Stimulated activated effector memory CD8-positive, alpha-beta T cell treated with anti-CD3 and anti-CD28 coated beads, Interleukin-12 subunit alpha, Interleukin-12 subunit beta, amount 100 ng/mL, for 72 hours (primary cell): ENCODE measurements around the gene CTTNBP2NL.
"Not testable (repeated sequence)": the region's sequence is repeated elsewhere in the genome, so short reads cannot be mapped to it uniquely, and the experiment has no call there.

Experiments used
- ATAC-seq: fragments of 150-1000 bp; cut with Tn5 transposase; 2 replicates; pipeline ENCODE4 v1.10.0; 2021
- DNase-seq, 2 donors: peaks; one replicate each; pipeline ENCODE4 v3.0.0; 2021 to 2022; ENCODE audit warnings: low spot score in 2 of 2
- H3K27ac Mint-ChIP-seq: one replicate; pipeline ENCODE4 v1.8.0; 2022; ENCODE audit warnings: mild to moderate bottlenecking, mixed read lengths
- H3K36me3 Mint-ChIP-seq: one replicate; pipeline ENCODE4 v1.8.0; 2022; ENCODE audit warnings: mild to moderate bottlenecking, mixed read lengths
- H3K4me1 Mint-ChIP-seq: one replicate; pipeline ENCODE4 v1.8.0; 2022; ENCODE audit warnings: mixed read lengths
- H3K4me3 Mint-ChIP-seq: one replicate; pipeline ENCODE4 v1.8.0; 2022; ENCODE audit warnings: mild to moderate bottlenecking, mixed read lengths
- H3K9me3 Mint-ChIP-seq: one replicate; pipeline ENCODE4 v1.8.0; 2022; ENCODE audit warnings: mixed read lengths

Gene CTTNBP2NL

GRCh38 chr1:112460615-112461014 lies 64.6 kb downstream of the CTTNBP2NL start:
- Mint-ChIP-seq H3K36me3 (no peaks in the 10 kb centered on the region), H3K4me1 (peaks cover 3% of the 10 kb centered on the region), H3K27ac (no peak overlapping the region), H3K9me3 (no peaks in the 10 kb centered on the region), H3K4me3 (no peak overlapping the region)
- DNase-seq (no peak), ATAC-seq (no peak)

- peaks cover 10% of the 10 kb centered on the region for H3K4me1 Mint-ChIP-seq
- DNase-seq = no peak
- no peak overlapping the region for H3K27ac Mint-ChIP-seq
- H3K4me3 Mint-ChIP-seq = no peak overlapping the region
- no peaks in the 10 kb centered on the region for H3K9me3 Mint-ChIP-seq
- no peaks in the 10 kb centered on the region for H3K36me3 Mint-ChIP-seq
- no peak for ATAC-seq
Observed at GRCh38 chr1:112461200-112461871, 65.3 kb downstream of the CTTNBP2NL start.

- no peaks in the 10 kb centered on the region for H3K36me3 Mint-ChIP-seq
- DNase-seq (no peak), ATAC-seq (no peak)
- no peak overlapping the region for H3K27ac Mint-ChIP-seq
- H3K4me3 Mint-ChIP-seq = no peak overlapping the region
- peaks cover 15% of the 10 kb centered on the region for H3K4me1 Mint-ChIP-seq
- no peaks in the 10 kb centered on the region for H3K9me3 Mint-ChIP-seq
Observed at GRCh38 chr1:112462953-112463279, 66.9 kb downstream of the CTTNBP2NL start.

GRCh38 chr1:112464501-112464900 lies 68.5 kb downstream of the CTTNBP2NL start:
- no peak for ATAC-seq
- no peak overlapping the region for H3K27ac Mint-ChIP-seq

GRCh38 chr1:112465122-112465521 lies 69.1 kb downstream of the CTTNBP2NL start:
- Mint-ChIP-seq H3K27ac (no peak overlapping the region), H3K4me3 (no peak overlapping the region), H3K36me3 (no peaks in the 10 kb centered on the region), H3K9me3 (no peaks in the 10 kb centered on the region), H3K4me1 (peaks cover 15% of the 10 kb centered on the region)
- ATAC-seq (no peak), DNase-seq (no peak)

More at GRCh38 chr1:112464501-112464900, 68.5 kb downstream of the CTTNBP2NL start:
- Mint-ChIP-seq H3K4me1 (peaks cover 15% of the 10 kb centered on the region), H3K36me3 (no peaks in the 10 kb centered on the region), H3K4me3 (no peak overlapping the region), H3K9me3 (no peaks in the 10 kb centered on the region)
- DNase-seq = no peak

- H3K36me3 Mint-ChIP-seq = no peaks in the 10 kb centered on the region
Observed at GRCh38 chr1:112466078-112466660, 70.2 kb downstream of the CTTNBP2NL start.

GRCh38 chr1:112470324-112470723 lies 74.3 kb downstream of the CTTNBP2NL start:
- not testable (repeated sequence) for H3K4me3 Mint-ChIP-seq, ATAC-seq, DNase-seq, H3K27ac Mint-ChIP-seq, H3K9me3 Mint-ChIP-seq, H3K36me3 Mint-ChIP-seq
- peaks cover 15% of the 10 kb centered on the region for H3K4me1 Mint-ChIP-seq

More at GRCh38 chr1:112466078-112466660, 70.2 kb downstream of the CTTNBP2NL start:
- Mint-ChIP-seq H3K27ac (peak overlapping the region; percentile 82), H3K4me1 (peaks cover 15% of the 10 kb centered on the region), H3K9me3 (no peaks in the 10 kb centered on the region), H3K4me3 (peak overlapping the region; percentile 67)
- ATAC-seq (peak; percentile 94), DNase-seq (peak; percentile 89 to 94)

- DNase-seq (no peak), ATAC-seq (no peak)
- Mint-ChIP-seq H3K4me3 (no peak overlapping the region), H3K36me3 (no peaks in the 10 kb centered on the region), H3K4me1 (peaks cover 8% of the 10 kb centered on the region), H3K27ac (no peak overlapping the region), H3K9me3 (peaks cover under 1% of the 10 kb centered on the region)
Observed at GRCh38 chr1:112470966-112471365, 75.0 kb downstream of the CTTNBP2NL start.

GRCh38 chr1:112472142-112472541 lies 76.1 kb downstream of the CTTNBP2NL start:
- DNase-seq (no peak), ATAC-seq (no peak)
- no peak overlapping the region for H3K4me3 Mint-ChIP-seq
- H3K9me3 Mint-ChIP-seq = peaks cover 7% of the 10 kb centered on the region
- H3K4me1 Mint-ChIP-seq = no peaks in the 10 kb centered on the region
- no peaks in the 10 kb centered on the region for H3K36me3 Mint-ChIP-seq
- no peak overlapping the region for H3K27ac Mint-ChIP-seq

GRCh38 chr1:112477550-112477949 lies 81.5 kb downstream of the CTTNBP2NL start:
- DNase-seq = no peak
- Mint-ChIP-seq H3K27ac (no peak overlapping the region), H3K4me1 (no peaks in the 10 kb centered on the region), H3K36me3 (no peaks in the 10 kb centered on the region), H3K4me3 (no peak overlapping the region), H3K9me3 (peaks cover 19% of the 10 kb centered on the region)
- no peak for ATAC-seq

GRCh38 chr1:112478314-112478713 lies 82.3 kb downstream of the CTTNBP2NL start:
- H3K9me3 Mint-ChIP-seq = peaks cover 19% of the 10 kb centered on the region
- ATAC-seq (no peak), DNase-seq (no peak)
- no peak overlapping the region for H3K27ac Mint-ChIP-seq
- no peaks in the 10 kb centered on the region for H3K36me3 Mint-ChIP-seq
- H3K4me3 Mint-ChIP-seq = no peak overlapping the region
- H3K4me1 Mint-ChIP-seq = no peaks in the 10 kb centered on the region

- not testable (repeated sequence) for H3K4me3 Mint-ChIP-seq, H3K27ac Mint-ChIP-seq, H3K36me3 Mint-ChIP-seq, H3K9me3 Mint-ChIP-seq, DNase-seq, ATAC-seq, H3K4me1 Mint-ChIP-seq
Observed at GRCh38 chr1:112486063-112486462, 90.0 kb downstream of the CTTNBP2NL start.

GRCh38 chr1:112487686-112488085 lies 91.7 kb downstream of the CTTNBP2NL start:
- H3K4me3 Mint-ChIP-seq, H3K9me3 Mint-ChIP-seq, H3K36me3 Mint-ChIP-seq, DNase-seq, H3K27ac Mint-ChIP-seq, H3K4me1 Mint-ChIP-seq, ATAC-seq: not testable (repeated sequence)

GRCh38 chr1:112488141-112488540 lies 92.1 kb downstream of the CTTNBP2NL start:
- no peak overlapping the region for H3K27ac Mint-ChIP-seq

GRCh38 chr1:112492076-112492475 lies 96.1 kb downstream of the CTTNBP2NL start:
- peaks cover 7% of the 10 kb centered on the region for H3K4me1 Mint-ChIP-seq
- no peak overlapping the region for H3K4me3 Mint-ChIP-seq
- H3K27ac Mint-ChIP-seq = no peak overlapping the region
- H3K9me3 Mint-ChIP-seq = no peaks in the 10 kb centered on the region
- H3K36me3 Mint-ChIP-seq = no peaks in the 10 kb centered on the region
- DNase-seq = no peak
- no peak for ATAC-seq

More at GRCh38 chr1:112488141-112488540, 92.1 kb downstream of the CTTNBP2NL start:
- Mint-ChIP-seq H3K4me3 (no peak overlapping the region), H3K4me1 (peaks cover under 1% of the 10 kb centered on the region), H3K36me3 (no peaks in the 10 kb centered on the region), H3K9me3 (no peaks in the 10 kb centered on the region)
- no peak for ATAC-seq
- DNase-seq = no peak

GRCh38 chr1:112493351-112493750 lies 97.3 kb downstream of the CTTNBP2NL start:
- Mint-ChIP-seq H3K27ac (no peak overlapping the region), H3K4me3 (peak overlapping the region; percentile 6), H3K4me1 (peaks cover 7% of the 10 kb centered on the region), H3K36me3 (no peaks in the 10 kb centered on the region), H3K9me3 (no peaks in the 10 kb centered on the region)
- ATAC-seq = no peak
- no peak for DNase-seq
